T-helper 1 cell treated with Interleukin-12 subunit alpha and Interleukin-12 subunit beta and Interleukin-4 antibody, amounts not matched to agents 30 μg/mL and 1 μg/mL, for 36 hours (primary cell): ENCODE measurements around the gene FAM168A.

Experiments
- H3K27ac Mint-ChIP-seq: one replicate; pipeline ENCODE4 v1.8.0; 2021; ENCODE audit warnings: mild to moderate bottlenecking, mixed read lengths
- H3K27me3 Mint-ChIP-seq: one replicate; pipeline ENCODE4 v1.8.0; 2021; ENCODE audit warnings: low read depth, mixed read lengths
- H3K36me3 Mint-ChIP-seq: one replicate; pipeline ENCODE4 v1.8.0; 2021; ENCODE audit warnings: low read depth, mixed read lengths
- H3K4me1 Mint-ChIP-seq: one replicate; pipeline ENCODE4 v1.8.0; 2021; ENCODE audit warnings: low read depth, mixed read lengths
- H3K4me3 Mint-ChIP-seq: one replicate; pipeline ENCODE4 v1.8.0; 2021; ENCODE audit warnings: mild to moderate bottlenecking, moderate library complexity, mixed read lengths
- H3K9me3 Mint-ChIP-seq: one replicate; pipeline ENCODE4 v1.8.0; 2021; ENCODE audit warnings: mixed read lengths

The FAM168A gene

DNA sequence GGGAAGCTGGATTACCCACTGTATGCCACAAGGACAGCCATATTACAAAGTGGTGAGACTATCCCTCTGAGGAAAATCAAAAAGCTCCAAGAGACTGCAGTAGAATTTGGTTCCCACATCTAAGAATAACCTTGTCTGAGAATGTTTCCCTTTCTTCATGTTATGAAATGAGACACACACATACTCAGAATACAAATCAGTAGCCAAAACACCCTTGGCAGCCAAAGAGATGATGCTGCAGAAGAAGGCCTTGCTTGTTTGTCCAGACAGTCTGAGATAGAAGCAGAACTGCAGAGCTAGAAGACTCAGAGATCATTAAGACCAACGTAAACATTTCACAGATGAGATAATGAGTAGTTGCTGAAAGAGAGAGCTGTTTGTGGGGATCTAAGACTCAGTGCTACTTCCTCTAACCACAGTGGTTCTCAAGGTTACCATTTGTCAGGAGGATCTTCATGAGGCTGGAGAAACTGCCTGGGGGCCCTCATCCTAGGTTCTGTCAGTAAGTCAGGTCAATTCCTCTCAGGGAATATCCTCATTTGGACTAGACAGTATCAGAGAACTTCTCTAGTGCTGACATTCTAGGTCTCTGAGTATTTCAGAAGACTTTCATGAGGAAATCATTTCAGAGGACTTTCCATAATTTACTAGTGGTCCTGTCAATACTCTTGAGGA is 182.8 kb downstream of the FAM168A start:
- Mint-ChIP-seq H3K27ac (no peak overlapping the region), H3K4me3 (no peak overlapping the region), H3K36me3 (peaks cover 22% of the 10 kb centered on the region), H3K9me3 (no peaks in the 10 kb centered on the region), H3K27me3 (no peaks in the 10 kb centered on the region), H3K4me1 (peaks cover 9% of the 10 kb centered on the region)

DNA sequence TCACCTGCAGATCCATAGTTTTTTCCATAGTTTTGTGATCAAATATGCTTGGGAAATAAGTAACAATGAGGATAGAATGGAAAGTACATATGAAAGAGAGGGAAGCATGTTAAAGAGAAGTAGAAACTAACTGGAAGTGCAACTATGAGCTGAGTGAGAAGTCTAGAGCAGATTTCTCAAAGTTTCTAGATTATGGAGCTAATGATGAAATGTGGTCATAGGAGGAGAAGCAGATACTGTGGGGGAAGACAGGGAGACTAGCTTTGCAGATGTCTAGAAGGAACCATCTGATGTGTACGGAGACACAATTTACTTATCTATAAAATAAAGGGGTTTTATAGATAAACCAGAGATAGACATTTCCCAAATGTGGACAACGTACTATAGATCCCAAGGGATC is 184.7 kb downstream of the FAM168A start:
- Mint-ChIP-seq H3K9me3 (no peaks in the 10 kb centered on the region), H3K27ac (no peak overlapping the region), H3K36me3 (peaks cover 27% of the 10 kb centered on the region), H3K4me3 (no peak overlapping the region), H3K4me1 (peaks cover 9% of the 10 kb centered on the region), H3K27me3 (no peaks in the 10 kb centered on the region)

DNA sequence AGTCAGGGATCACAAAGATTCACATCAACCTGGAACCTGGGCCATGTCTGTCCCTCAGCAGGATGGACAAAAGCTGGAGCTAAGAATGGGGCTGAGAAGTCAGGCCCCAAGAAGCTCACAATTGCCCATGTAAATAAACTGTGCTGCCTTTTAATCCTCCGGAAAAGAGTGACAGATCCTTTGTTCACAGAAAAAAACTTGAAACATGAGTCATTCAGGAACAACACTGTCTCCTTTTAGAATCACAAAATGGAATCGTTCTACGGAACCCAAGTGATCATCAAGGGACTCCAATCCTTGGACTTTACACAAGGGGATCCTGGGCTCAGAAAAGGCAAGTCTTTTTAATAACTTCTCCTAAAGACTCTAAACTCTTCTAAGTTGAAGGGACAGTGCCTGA is 185.6 kb downstream of the FAM168A start:
- Mint-ChIP-seq H3K27ac (no peak overlapping the region), H3K4me3 (no peak overlapping the region)

DNA sequence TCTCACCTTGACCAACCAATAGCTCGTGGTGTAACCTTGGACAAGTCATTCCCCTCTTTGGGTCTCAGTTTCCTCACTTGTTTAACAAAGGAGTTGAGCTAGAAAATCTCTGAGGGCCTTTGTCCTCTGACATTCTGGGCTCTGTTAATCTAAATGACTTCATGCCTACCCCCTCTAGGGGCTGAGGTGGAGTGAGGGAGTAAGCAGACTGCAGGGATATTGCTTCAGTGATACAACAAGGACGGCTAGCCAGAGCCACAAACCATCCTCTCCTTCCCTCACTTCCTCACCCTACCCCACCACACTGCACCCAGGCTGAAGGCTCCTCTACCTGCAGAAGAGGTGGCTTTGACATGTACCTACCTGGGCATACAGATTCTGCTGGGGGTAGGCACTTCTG is 186.9 kb downstream of the FAM168A start:
- no peaks in the 10 kb centered on the region for H3K9me3 Mint-ChIP-seq
- peaks cover 6% of the 10 kb centered on the region for H3K4me1 Mint-ChIP-seq
- no peak overlapping the region for H3K4me3 Mint-ChIP-seq
- peaks cover 25% of the 10 kb centered on the region for H3K36me3 Mint-ChIP-seq
- H3K27me3 Mint-ChIP-seq: no peaks in the 10 kb centered on the region
- H3K27ac Mint-ChIP-seq: no peak overlapping the region

More for the DNA sequence above, 185.6 kb downstream of the FAM168A start:
- H3K4me1 Mint-ChIP-seq: peaks cover 9% of the 10 kb centered on the region
- H3K9me3 Mint-ChIP-seq: no peaks in the 10 kb centered on the region
- H3K36me3 Mint-ChIP-seq: peaks cover 27% of the 10 kb centered on the region
- H3K27me3 Mint-ChIP-seq: no peaks in the 10 kb centered on the region

DNA sequence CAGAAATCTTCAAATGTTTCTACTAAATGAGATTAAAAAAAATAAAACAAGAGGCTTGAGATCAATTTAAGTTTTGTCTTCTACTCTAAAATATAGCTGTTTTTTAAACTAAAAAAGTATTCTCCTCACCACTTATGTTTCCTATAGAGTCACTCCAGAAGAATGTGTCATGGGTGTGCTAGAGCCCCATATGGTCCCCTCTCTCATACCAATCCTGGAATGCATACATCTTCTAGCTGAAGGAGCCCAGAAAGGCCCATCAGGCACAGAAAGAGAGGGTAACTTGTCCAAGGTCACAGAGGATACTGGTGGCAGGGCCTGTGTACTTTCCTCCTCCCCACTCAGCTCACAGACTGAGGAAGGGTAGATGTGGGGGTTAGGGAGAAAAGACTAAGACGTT is 187.3 kb downstream of the FAM168A start:
- Mint-ChIP-seq H3K9me3 (no peaks in the 10 kb centered on the region), H3K27me3 (no peaks in the 10 kb centered on the region), H3K4me3 (no peak overlapping the region), H3K4me1 (peaks cover 6% of the 10 kb centered on the region), H3K27ac (peak overlapping the region; percentile 43), H3K36me3 (peaks cover 25% of the 10 kb centered on the region)

DNA sequence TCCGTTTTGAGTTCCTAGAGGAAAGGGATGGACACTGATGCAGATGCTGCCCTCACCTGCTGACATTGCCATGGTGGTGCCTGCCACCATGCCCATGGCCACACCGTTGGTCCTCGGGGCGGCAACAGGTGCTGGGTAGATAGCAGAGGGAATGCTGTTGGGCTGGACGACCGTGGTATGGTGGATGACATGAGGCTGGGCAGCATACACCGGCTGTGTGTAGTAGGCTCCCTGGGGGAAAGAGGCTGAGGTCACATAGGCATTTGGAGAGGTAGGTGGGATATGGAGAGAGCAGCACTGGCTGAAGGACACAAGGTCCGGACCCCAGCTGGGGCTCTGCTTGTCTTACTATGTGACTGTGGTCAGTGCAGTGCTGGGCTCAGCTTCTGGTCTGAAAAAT is 188.5 kb downstream of the FAM168A start:
- no peaks in the 10 kb centered on the region for H3K27me3 Mint-ChIP-seq

DNA sequence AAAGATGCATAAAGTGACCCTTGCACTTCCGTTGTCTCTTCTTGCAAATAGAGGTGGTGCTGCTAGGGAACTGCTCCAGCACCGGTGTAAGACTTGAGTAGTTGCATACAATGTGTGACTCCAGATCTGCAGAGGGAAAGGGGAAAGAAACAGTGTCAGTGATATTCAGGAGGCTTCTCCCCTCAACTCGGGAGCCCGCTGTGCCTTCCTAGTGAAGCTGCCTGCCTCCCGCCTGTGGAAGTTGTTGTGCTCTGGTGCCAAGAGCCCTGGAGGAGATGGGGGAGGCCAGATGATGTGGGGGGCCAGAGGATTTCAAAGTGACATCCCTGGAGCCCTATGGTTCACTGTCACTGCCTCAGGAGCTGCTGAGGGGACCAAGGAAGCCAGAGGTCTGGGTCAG is 191.3 kb downstream of the FAM168A start:
- H3K36me3 Mint-ChIP-seq: peaks cover 21% of the 10 kb centered on the region
- H3K9me3 Mint-ChIP-seq: no peaks in the 10 kb centered on the region
- no peaks in the 10 kb centered on the region for H3K27me3 Mint-ChIP-seq
- no peak overlapping the region for H3K4me3 Mint-ChIP-seq
- no peak overlapping the region for H3K27ac Mint-ChIP-seq
- no peaks in the 10 kb centered on the region for H3K4me1 Mint-ChIP-seq

More for the DNA sequence above, 188.5 kb downstream of the FAM168A start:
- no peak overlapping the region for H3K4me3 Mint-ChIP-seq
- no peaks in the 10 kb centered on the region for H3K4me1 Mint-ChIP-seq
- H3K36me3 Mint-ChIP-seq: peaks cover 25% of the 10 kb centered on the region
- H3K9me3 Mint-ChIP-seq: no peaks in the 10 kb centered on the region
- H3K27ac Mint-ChIP-seq: peak overlapping the region; percentile 24

DNA sequence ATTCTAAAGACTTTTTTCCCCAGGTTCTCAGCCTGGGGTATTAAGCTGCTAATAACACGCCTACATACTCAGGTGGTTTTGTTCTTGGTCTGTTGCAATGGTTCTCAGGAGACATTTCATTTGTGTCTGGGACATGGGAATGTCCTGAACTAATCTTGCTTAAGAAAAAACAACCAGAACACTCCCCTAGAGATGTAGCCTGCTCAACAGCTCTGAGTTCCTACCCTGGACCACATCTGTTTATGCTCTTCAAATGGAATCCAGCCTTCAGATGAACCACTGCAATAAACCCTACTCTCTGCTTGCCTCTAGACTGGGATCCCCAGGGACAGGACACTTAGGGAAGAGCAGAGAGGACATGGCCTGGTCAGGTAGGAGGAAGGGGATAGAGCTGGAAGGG is 191.8 kb downstream of the FAM168A start:
- Mint-ChIP-seq H3K4me1 (peaks cover under 1% of the 10 kb centered on the region), H3K27me3 (no peaks in the 10 kb centered on the region), H3K4me3 (no peak overlapping the region), H3K9me3 (no peaks in the 10 kb centered on the region), H3K36me3 (peaks cover 21% of the 10 kb centered on the region), H3K27ac (no peak overlapping the region)

DNA sequence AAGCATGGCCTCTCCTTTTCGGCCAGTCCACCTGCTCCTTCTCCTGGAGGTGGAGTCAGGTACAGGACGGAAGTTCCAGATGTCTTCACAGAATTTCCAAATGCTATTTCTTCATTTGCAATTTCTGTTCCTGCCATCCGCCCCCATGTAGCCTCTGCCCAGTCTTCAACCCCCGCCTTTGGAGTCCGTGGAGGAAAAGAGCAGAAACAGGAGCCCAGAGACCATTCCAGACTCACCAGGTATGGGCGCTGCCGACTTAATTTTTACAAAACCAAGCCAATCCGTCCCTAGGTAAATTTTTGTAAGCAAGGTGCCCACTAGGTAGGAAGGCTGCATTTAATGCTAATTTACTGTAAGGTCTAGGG is 192.8 kb downstream of the FAM168A start:
- peaks cover 2% of the 10 kb centered on the region for H3K4me1 Mint-ChIP-seq

DNA sequence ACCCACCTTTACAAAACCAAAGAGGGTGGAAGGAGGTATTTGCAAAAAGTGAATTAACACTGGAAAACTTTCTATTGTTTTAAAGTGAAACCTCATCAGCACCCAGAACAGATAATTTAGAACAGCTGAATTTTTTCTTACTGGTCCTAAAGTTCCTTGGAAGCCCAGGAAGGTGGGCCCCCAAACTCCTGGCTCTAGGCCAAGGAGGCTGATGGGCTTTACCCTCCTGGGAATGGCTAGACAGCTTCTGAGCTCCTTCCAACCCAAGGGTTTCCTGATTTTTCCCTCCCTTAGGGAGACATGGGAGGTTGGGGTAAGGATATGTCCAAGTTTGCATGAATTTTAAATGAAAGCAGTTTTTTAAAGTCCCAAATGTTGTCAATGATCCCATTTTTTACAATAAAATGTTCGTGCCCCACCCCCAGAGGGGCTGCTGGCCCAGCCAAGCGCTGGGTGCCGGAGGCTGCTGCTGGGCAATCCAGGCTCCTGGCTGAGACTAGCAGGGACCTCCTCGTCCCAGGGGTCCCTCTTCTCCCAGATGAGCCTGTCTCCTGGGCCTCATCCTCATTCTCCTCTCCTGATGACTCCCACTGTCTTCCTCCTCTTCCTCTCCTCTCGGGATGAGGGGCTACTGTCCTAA is 193.3 kb downstream of the FAM168A start:
- H3K27ac Mint-ChIP-seq: no peak overlapping the region
- H3K36me3 Mint-ChIP-seq: peaks cover 19% of the 10 kb centered on the region
- H3K27me3 Mint-ChIP-seq: no peaks in the 10 kb centered on the region
- H3K4me1 Mint-ChIP-seq: peaks cover 2% of the 10 kb centered on the region
- H3K4me3 Mint-ChIP-seq: no peak overlapping the region
- H3K9me3 Mint-ChIP-seq: no peaks in the 10 kb centered on the region

More for the DNA sequence above, 192.8 kb downstream of the FAM168A start:
- Mint-ChIP-seq H3K4me3 (no peak overlapping the region), H3K36me3 (peaks cover 21% of the 10 kb centered on the region), H3K9me3 (no peaks in the 10 kb centered on the region), H3K27ac (no peak overlapping the region), H3K27me3 (no peaks in the 10 kb centered on the region)

DNA sequence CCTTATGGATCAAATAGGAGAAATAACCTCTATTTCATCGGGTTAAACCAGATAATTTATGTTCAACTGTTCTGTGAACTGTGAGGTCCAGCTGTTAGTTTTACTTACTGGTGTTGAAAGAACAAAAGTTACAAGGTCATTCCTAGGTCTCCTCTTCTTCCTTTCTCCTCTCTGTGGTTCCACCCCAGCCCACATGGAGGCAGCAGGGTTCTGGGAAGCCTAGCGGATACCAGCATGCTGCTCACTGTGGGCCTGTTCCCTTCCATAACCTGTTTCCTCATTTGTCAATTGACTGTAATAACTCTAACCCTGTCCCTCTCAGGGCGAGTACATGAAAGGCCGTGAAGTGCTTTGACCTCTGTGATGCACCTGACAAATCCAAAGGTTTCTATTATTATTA is 193.9 kb downstream of the FAM168A start:
- Mint-ChIP-seq H3K4me3 (no peak overlapping the region), H3K27ac (no peak overlapping the region), H3K9me3 (no peaks in the 10 kb centered on the region), H3K4me1 (peaks cover 4% of the 10 kb centered on the region), H3K27me3 (no peaks in the 10 kb centered on the region), H3K36me3 (peaks cover 15% of the 10 kb centered on the region)

DNA sequence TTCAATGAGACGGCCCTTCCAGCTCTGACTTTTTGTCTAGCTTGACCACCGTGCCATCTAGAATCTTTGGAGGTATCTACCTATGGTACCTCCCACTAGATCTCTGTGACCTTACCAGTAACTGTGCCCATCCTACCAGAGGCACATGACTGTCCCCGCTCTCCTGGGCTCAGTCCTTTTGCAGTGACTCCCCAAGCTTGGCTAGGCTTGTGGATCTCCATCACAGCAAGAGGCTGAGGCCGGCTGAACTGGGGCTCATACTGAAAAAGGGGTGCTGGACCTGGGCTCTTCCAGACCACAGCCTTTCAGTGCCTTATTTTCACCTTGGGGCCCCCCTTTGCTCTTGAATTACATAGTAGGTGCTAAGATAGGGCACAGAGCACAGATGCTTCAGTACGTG is 194.4 kb downstream of the FAM168A start:
- peaks cover 4% of the 10 kb centered on the region for H3K4me1 Mint-ChIP-seq
- no peaks in the 10 kb centered on the region for H3K9me3 Mint-ChIP-seq
- no peak overlapping the region for H3K4me3 Mint-ChIP-seq
- peak overlapping the region; percentile 55 for H3K27ac Mint-ChIP-seq
- peaks cover 11% of the 10 kb centered on the region for H3K36me3 Mint-ChIP-seq
- H3K27me3 Mint-ChIP-seq: no peaks in the 10 kb centered on the region

DNA sequence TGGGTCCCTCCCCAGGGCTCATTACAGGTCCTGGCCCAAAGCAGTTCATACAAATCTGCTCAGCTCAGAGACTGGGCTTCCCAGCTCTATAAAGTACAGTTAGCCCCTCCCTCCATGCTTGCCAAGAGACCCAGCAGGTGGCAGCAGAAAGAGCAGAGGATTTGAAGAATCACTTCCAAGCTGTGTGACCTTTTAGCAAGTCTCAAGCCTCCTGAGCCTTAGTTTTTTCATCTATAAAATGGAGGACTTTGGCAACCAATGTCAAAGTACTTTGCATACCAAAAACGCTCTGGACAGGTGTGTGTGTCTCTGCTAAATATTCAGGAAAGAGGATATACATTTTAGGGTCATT is 195.1 kb downstream of the FAM168A start:
- H3K9me3 Mint-ChIP-seq: no peaks in the 10 kb centered on the region
- H3K36me3 Mint-ChIP-seq: peaks cover 8% of the 10 kb centered on the region
- no peaks in the 10 kb centered on the region for H3K27me3 Mint-ChIP-seq
- no peak overlapping the region for H3K4me3 Mint-ChIP-seq
- H3K27ac Mint-ChIP-seq: no peak overlapping the region
- H3K4me1 Mint-ChIP-seq: peaks cover 4% of the 10 kb centered on the region

DNA sequence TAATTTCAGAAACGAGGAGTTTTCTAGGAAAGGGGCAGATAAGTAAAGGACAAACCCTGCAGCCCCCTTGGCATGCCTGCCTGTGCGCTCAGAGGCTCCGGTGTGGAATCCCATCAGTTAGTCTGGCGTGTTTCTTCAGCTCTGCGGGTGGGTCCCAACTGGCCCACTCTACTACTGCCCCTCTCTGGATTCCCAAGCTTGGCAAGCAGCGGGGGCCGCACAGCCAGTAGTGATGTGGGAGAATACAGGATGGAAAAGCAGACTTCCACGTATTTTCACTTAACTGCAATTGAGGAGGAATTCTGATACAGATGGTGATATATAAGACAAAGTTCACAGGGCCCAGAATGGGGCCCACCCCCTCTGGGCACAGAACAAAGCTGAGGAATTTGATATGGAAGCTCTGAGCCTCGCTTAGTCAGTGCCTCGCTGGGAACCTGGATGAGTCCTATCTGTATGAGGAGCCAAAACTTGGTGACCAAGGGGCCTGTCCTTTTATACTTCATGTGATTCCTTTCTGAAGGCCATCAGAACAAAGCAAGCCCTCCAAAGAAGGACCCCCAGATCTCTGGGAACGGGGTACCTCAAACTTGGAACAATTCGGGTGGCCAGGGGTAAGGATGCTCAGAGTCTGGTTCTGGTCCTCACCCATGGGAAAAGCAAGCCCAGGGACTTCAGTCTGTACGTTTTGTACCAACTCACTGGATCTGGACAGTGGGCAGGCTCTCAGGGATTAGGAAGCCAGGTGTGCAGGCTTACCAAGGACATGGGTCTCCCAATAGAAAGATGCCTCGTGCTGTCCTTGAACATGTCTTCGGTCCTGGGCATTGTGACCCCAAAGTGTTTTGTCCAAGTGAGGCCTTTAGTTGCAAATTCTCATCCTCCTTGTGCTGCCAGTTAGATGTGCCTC is 195.7 kb downstream of the FAM168A start:
- Mint-ChIP-seq H3K4me1 (peaks cover 4% of the 10 kb centered on the region), H3K4me3 (no peak overlapping the region), H3K9me3 (no peaks in the 10 kb centered on the region), H3K36me3 (peaks cover 8% of the 10 kb centered on the region), H3K27ac (no peak overlapping the region), H3K27me3 (no peaks in the 10 kb centered on the region)
